Skeletal muscle tissue (tissue), 4 donors: ENCODE data around the gene SHISA3. TPM values are rescaled to one million over a fixed set of nuclear protein-coding genes. Genes with fewer than 3 reads are reported as not detected.
"Not testable (repeated sequence)": the region's sequence is repeated elsewhere in the genome, so short reads cannot be mapped to it uniquely, and the experiment has no call there.

ENCODE experiments used
- H3K27ac ChIP-seq: one replicate; pipeline ENCODE4 v1.7.0; 2013; ENCODE audit warnings: mild to moderate bottlenecking, low read depth, low read length, inconsistent platforms
- H3K27me3 ChIP-seq, 3 donors: one replicate each; pipeline ENCODE4 v1.7.0; 2013; ENCODE audit warnings: low read length in 3 of 3; ENCODE audit not compliant: control insufficient read depth in 3 of 3, insufficient read depth in 3 of 3
- H3K36me3 ChIP-seq, 3 donors: one replicate each; pipeline ENCODE4 v1.7.0; 2013; ENCODE audit warnings: low read length in 3 of 3; ENCODE audit not compliant: control insufficient read depth in 3 of 3, insufficient read depth in 3 of 3
- H3K4me1 ChIP-seq, 3 donors: one replicate each; pipeline ENCODE4 v1.7.0; 2013; ENCODE audit warnings: low read length in 3 of 3, mild to moderate bottlenecking in 3 of 3; ENCODE audit not compliant: control insufficient read depth in 3 of 3, insufficient read depth in 3 of 3
- H3K4me3 ChIP-seq, 3 donors: one replicate each; pipeline ENCODE4 v1.7.0; 2013; ENCODE audit warnings: low read length in 3 of 3
- H3K9ac ChIP-seq, 3 donors: one replicate each; pipeline ENCODE4 v1.7.0; 2013; ENCODE audit warnings: low read length in 3 of 3, mild to moderate bottlenecking in 3 of 3, moderate library complexity in 2 of 3, low read depth in 1 of 3
- H3K9me3 ChIP-seq, 3 donors: one replicate each; pipeline ENCODE4 v1.7.0; 2013; ENCODE audit warnings: low read length in 3 of 3; ENCODE audit not compliant: control insufficient read depth in 3 of 3
- total RNA-seq: library from RNA; depleted of rRNA; stranded (reverse); fragments of >200 nt; gene quantifications from one replicate; pipeline ENCODE4 v1.2.3, GENCODE V29; 2014
- donor health status: Osteomylitis.

SHISA3 gene
- total RNA-seq, 1 donor from 2014 or later, result 1.6 TPM

GRCh38 chr4:42363614-42364013 is 33.7 kb upstream of the SHISA3 start:
- no peaks in the 10 kb centered on the region for H3K36me3 ChIP-seq
- no peak overlapping the region for H3K27ac ChIP-seq
- no peak overlapping the region for H3K9ac ChIP-seq
- H3K4me3 ChIP-seq, result no peak overlapping the region
- H3K9me3 ChIP-seq, result no peaks in the 10 kb centered on the region
- peaks cover 0 to 3% (median 0%) of the 10 kb centered on the region in 3 donors for H3K27me3 ChIP-seq
- H3K4me1 ChIP-seq, result no peaks in the 10 kb centered on the region

GRCh38 chr4:42364266-42365053 is 32.8 kb upstream of the SHISA3 start:
- H3K27me3 ChIP-seq, result peaks cover 0 to 3% (median 0%) of the 10 kb centered on the region in 3 donors
- H3K36me3 ChIP-seq, result no peaks in the 10 kb centered on the region
- H3K4me3 ChIP-seq, result no peak overlapping the region
- no peaks in the 10 kb centered on the region for H3K4me1 ChIP-seq
- H3K9me3 ChIP-seq, result no peaks in the 10 kb centered on the region
- no peak overlapping the region for H3K9ac ChIP-seq
- no peak overlapping the region for H3K27ac ChIP-seq

- Histone ChIP-seq H3K9me3 (no peaks in the 10 kb centered on the region), H3K27ac (no peak overlapping the region)
These were observed 30.3 kb upstream of the SHISA3 start for GRCh38 chr4:42366959-42367358.

GRCh38 chr4:42369489-42369888 is 27.8 kb upstream of the SHISA3 start:
- no peak overlapping the region for H3K9ac ChIP-seq
- H3K4me3 ChIP-seq, result no peak overlapping the region
- no peaks in the 10 kb centered on the region for H3K4me1 ChIP-seq
- no peaks in the 10 kb centered on the region for H3K36me3 ChIP-seq
- H3K9me3 ChIP-seq, result no peaks in the 10 kb centered on the region
- H3K27me3 ChIP-seq, result peaks cover 0 to 3% (median 0%) of the 10 kb centered on the region in 3 donors
- no peak overlapping the region for H3K27ac ChIP-seq

More at GRCh38 chr4:42366959-42367358, 30.3 kb upstream of the SHISA3 start:
- Histone ChIP-seq H3K9ac (no peak overlapping the region), H3K36me3 (no peaks in the 10 kb centered on the region), H3K4me3 (no peak overlapping the region), H3K4me1 (no peaks in the 10 kb centered on the region), H3K27me3 (peaks cover 0 to 3% (median 0%) of the 10 kb centered on the region in 3 donors)

- Histone ChIP-seq H3K4me3 (no peak overlapping the region), H3K9me3 (no peaks in the 10 kb centered on the region), H3K27me3 (peaks cover 0 to 3% (median 0%) of the 10 kb centered on the region in 3 donors), H3K9ac (no peak overlapping the region), H3K4me1 (no peaks in the 10 kb centered on the region), H3K27ac (no peak overlapping the region), H3K36me3 (no peaks in the 10 kb centered on the region)
These were observed 25.7 kb upstream of the SHISA3 start for GRCh38 chr4:42371305-42372252.

- H3K4me1 ChIP-seq, H3K9ac ChIP-seq, H3K27ac ChIP-seq, H3K9me3 ChIP-seq, H3K4me3 ChIP-seq, H3K27me3 ChIP-seq, H3K36me3 ChIP-seq: not testable (repeated sequence)
These were observed 25.0 kb upstream of the SHISA3 start for GRCh38 chr4:42372303-42372702.

GRCh38 chr4:42377497-42377896 is 19.8 kb upstream of the SHISA3 start:
- H3K36me3 ChIP-seq, result no peaks in the 10 kb centered on the region
- H3K9me3 ChIP-seq, result no peaks in the 10 kb centered on the region
- peaks cover 0 to 5% (median 5%) of the 10 kb centered on the region in 3 donors for H3K27me3 ChIP-seq
- no peaks in the 10 kb centered on the region for H3K4me1 ChIP-seq
- no peak overlapping the region for H3K9ac ChIP-seq
- no peak overlapping the region for H3K4me3 ChIP-seq
- no peak overlapping the region for H3K27ac ChIP-seq

- Histone ChIP-seq H3K9ac (no peak overlapping the region), H3K4me3 (no peak overlapping the region), H3K4me1 (no peaks in the 10 kb centered on the region), H3K27me3 (peaks cover 0 to 5% (median 5%) of the 10 kb centered on the region in 3 donors), H3K9me3 (no peaks in the 10 kb centered on the region), H3K27ac (no peak overlapping the region), H3K36me3 (no peaks in the 10 kb centered on the region)
These were observed 15.6 kb upstream of the SHISA3 start for GRCh38 chr4:42381666-42382065.

- no peaks in the 10 kb centered on the region for H3K4me1 ChIP-seq
- no peaks in the 10 kb centered on the region for H3K9me3 ChIP-seq
- peaks cover 0 to 5% (median 5%) of the 10 kb centered on the region in 3 donors for H3K27me3 ChIP-seq
- H3K9ac ChIP-seq, result no peak overlapping the region
- no peak overlapping the region for H3K4me3 ChIP-seq
- H3K36me3 ChIP-seq, result no peaks in the 10 kb centered on the region
- H3K27ac ChIP-seq, result no peak overlapping the region
These were observed 11.8 kb upstream of the SHISA3 start for GRCh38 chr4:42385516-42385915.
